ENCODE results near the gene C17orf75.

The C17orf75 gene

GRCh38 chr17:32335687-32336086, 6.3 kb downstream of the C17orf75 start:
- H3K36me3 ChIP-seq (ENCODE audit: control insufficient read depth, low read length) = peaks cover 67% of the 10 kb centered on the region
- no peaks in the 10 kb centered on the region for H3K9me2 ChIP-seq (replicated peaks; ENCODE audit: control insufficient read depth, low read length)
- H3K4me1 ChIP-seq (ENCODE audit: control insufficient read depth, low read length) = peaks cover 10% of the 10 kb centered on the region
- no peaks in the 10 kb centered on the region for H3K9me3 ChIP-seq (ENCODE audit: control insufficient read depth, insufficient read depth, low read length)
- no peak overlapping the region for H3K4me2 ChIP-seq (ENCODE audit: low read length)
- no peaks in the 10 kb centered on the region for H4K20me1 ChIP-seq (ENCODE audit: control insufficient read depth, insufficient read depth, low read depth, low read length)
- H3K27me3 ChIP-seq (ENCODE audit: control insufficient read depth, low read length) = no peaks in the 10 kb centered on the region
- no peak overlapping the region for H3K27ac ChIP-seq (ENCODE audit: low read depth, low read length)
- 0 out of 2 replicates have a peak, but pooled peaks cover 5% of the 10 kb centered on the region for H3F3A ChIP-seq (ENCODE audit: control insufficient read depth, insufficient read depth)
- no peak overlapping the region for H3K4me3 ChIP-seq (ENCODE audit: low read length)
- peaks cover 2% of the 10 kb centered on the region for H3K79me2 ChIP-seq (ENCODE audit: control insufficient read depth, low read length)
- TF ChIP-seq, protein P1, sequence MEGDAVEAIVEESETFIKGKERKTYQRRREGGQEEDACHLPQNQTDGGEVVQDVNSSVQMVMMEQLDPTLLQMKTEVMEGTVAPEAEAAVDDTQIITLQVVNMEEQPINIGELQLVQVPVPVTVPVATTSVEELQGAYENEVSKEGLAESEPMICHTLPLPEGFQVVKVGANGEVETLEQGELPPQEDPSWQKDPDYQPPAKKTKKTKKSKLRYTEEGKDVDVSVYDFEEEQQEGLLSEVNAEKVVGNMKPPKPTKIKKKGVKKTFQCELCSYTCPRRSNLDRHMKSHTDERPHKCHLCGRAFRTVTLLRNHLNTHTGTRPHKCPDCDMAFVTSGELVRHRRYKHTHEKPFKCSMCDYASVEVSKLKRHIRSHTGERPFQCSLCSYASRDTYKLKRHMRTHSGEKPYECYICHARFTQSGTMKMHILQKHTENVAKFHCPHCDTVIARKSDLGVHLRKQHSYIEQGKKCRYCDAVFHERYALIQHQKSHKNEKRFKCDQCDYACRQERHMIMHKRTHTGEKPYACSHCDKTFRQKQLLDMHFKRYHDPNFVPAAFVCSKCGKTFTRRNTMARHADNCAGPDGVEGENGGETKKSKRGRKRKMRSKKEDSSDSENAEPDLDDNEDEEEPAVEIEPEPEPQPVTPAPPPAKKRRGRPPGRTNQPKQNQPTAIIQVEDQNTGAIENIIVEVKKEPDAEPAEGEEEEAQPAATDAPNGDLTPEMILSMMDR (IDR thresholded peaks at IDR 0.05; ENCODE audit: low read depth, low read length, poor library complexity, severe bottlenecking) = no peak
- no peak for TF ChIP-seq EZH2phosphoT487 (IDR thresholded peaks at IDR 0.05; ENCODE audit: borderline replicate concordance, low read length)

GRCh38 chr17:32335046-32335445, 6.9 kb downstream of the C17orf75 start:
- no peaks in the 10 kb centered on the region for H3K27me3 ChIP-seq (ENCODE audit: control insufficient read depth, low read length)
- no peaks in the 10 kb centered on the region for H3K9me2 ChIP-seq (replicated peaks; ENCODE audit: control insufficient read depth, low read length)
- no peak overlapping the region for H3K4me3 ChIP-seq (ENCODE audit: low read length)
- H3K9me3 ChIP-seq (ENCODE audit: control insufficient read depth, insufficient read depth, low read length) = no peaks in the 10 kb centered on the region
- H4K20me1 ChIP-seq (ENCODE audit: control insufficient read depth, insufficient read depth, low read depth, low read length) = no peaks in the 10 kb centered on the region
- no peak overlapping the region for H3K4me2 ChIP-seq (ENCODE audit: low read length)
- TF ChIP-seq, protein P1 (IDR thresholded peaks at IDR 0.05; ENCODE audit: low read depth, low read length, poor library complexity, severe bottlenecking) = no peak
- no peak for TF ChIP-seq EZH2phosphoT487 (IDR thresholded peaks at IDR 0.05; ENCODE audit: borderline replicate concordance, low read length)
- 0 out of 2 replicates have a peak, but pooled peaks cover 4% of the 10 kb centered on the region for H3F3A ChIP-seq (ENCODE audit: control insufficient read depth, insufficient read depth)
- no peak overlapping the region for H3K27ac ChIP-seq (ENCODE audit: low read depth, low read length)
- peaks cover 64% of the 10 kb centered on the region for H3K36me3 ChIP-seq (ENCODE audit: control insufficient read depth, low read length)
- H3K79me2 ChIP-seq (ENCODE audit: control insufficient read depth, low read length) = no peaks in the 10 kb centered on the region; the same call in 1 of the 2 replicates
- H3K4me1 ChIP-seq (ENCODE audit: control insufficient read depth, low read length) = peaks cover 8% of the 10 kb centered on the region

GRCh38 chr17:32333187-32333586, 8.8 kb downstream of the C17orf75 start:
- Histone ChIP-seq H3K4me3 (ENCODE audit: low read length) (no peak overlapping the region), H3K9me2 (replicated peaks; ENCODE audit: control insufficient read depth, low read length) (no peaks in the 10 kb centered on the region), H3K36me3 (ENCODE audit: control insufficient read depth, low read length) (peaks cover 51% of the 10 kb centered on the region), H3K27ac (ENCODE audit: low read depth, low read length) (no peak overlapping the region), H3K9me3 (ENCODE audit: control insufficient read depth, insufficient read depth, low read length) (no peaks in the 10 kb centered on the region), H4K20me1 (ENCODE audit: control insufficient read depth, insufficient read depth, low read depth, low read length) (no peaks in the 10 kb centered on the region), H3K79me2 (ENCODE audit: control insufficient read depth, low read length) (no peaks in the 10 kb centered on the region), H3F3A (ENCODE audit: control insufficient read depth, insufficient read depth) (peaks cover 4% of the 10 kb centered on the region; the same call in 1 of the 2 replicates), H3K4me1 (ENCODE audit: control insufficient read depth, low read length) (peaks cover 23% of the 10 kb centered on the region), H3K27me3 (ENCODE audit: control insufficient read depth, low read length) (no peaks in the 10 kb centered on the region), H3K4me2 (ENCODE audit: low read length) (no peak overlapping the region)
- TF ChIP-seq, protein P1 (IDR thresholded peaks at IDR 0.05; ENCODE audit: low read depth, low read length, poor library complexity, severe bottlenecking) = no peak
- no peak for TF ChIP-seq EZH2phosphoT487 (IDR thresholded peaks at IDR 0.05; ENCODE audit: borderline replicate concordance, low read length)
